Natural killer cell (primary cell): ENCODE data around the gene VAMP3. TPM values are rescaled to one million over a fixed set of nuclear protein-coding genes. Genes with fewer than 3 reads are reported as not detected.

Source experiments
- ATAC-seq, 3 donors: fragments of 150-1000 bp in 2 of 3; fragments of 200-7000 bp in 1 of 3; cut with Tn5 transposase; 1 replicate in 1 of 3; 2 replicates in 2 of 3; pipeline ENCODE4 v1.10.0; 2021; ENCODE audit warnings: mild to moderate bottlenecking in 2 of 3, moderate library complexity in 2 of 3
- DNase-seq, 2 donors: peaks; one replicate each; pipeline versions ENCODE4 v3.0.0 to v3.0.0-alpha.2; 2013 to 2021; ENCODE audit warnings: mixed read lengths in 1 of 2
- H3K27ac ChIP-seq: one replicate; pipeline ENCODE4 v1.5.1; 2013; ENCODE audit warnings: mild to moderate bottlenecking, low read length
- H3K27me3 ChIP-seq: one replicate; pipeline ENCODE4 v1.6.1; 2013; ENCODE audit warnings: low read length; ENCODE audit not compliant: control insufficient read depth, insufficient read depth
- H3K36me3 ChIP-seq: one replicate; pipeline ENCODE4 v1.6.1; 2013; ENCODE audit warnings: low read length; ENCODE audit not compliant: control insufficient read depth, insufficient read depth
- H3K4me1 ChIP-seq: one replicate; pipeline ENCODE4 v1.6.1; 2013; ENCODE audit warnings: low read length; ENCODE audit not compliant: control insufficient read depth, insufficient read depth
- H3K4me3 ChIP-seq: one replicate; pipeline ENCODE4 v1.5.1; 2013; ENCODE audit warnings: low read length
- H3K9me3 ChIP-seq: one replicate; pipeline ENCODE4 v1.6.1; 2013; ENCODE audit warnings: low read length; ENCODE audit not compliant: control insufficient read depth, insufficient read depth
- H3K27ac Mint-ChIP-seq, 2 donors: one replicate each; pipeline ENCODE4 v1.8.0; 2022; ENCODE audit warnings: mild to moderate bottlenecking in 2 of 2, mixed read lengths in 2 of 2, moderate library complexity in 1 of 2
- H3K27me3 Mint-ChIP-seq, 2 donors: one replicate each; pipeline ENCODE4 v1.8.0; 2022; ENCODE audit warnings: low read depth in 2 of 2, mixed read lengths in 2 of 2
- H3K36me3 Mint-ChIP-seq: one replicate; pipeline ENCODE4 v1.8.0; 2022; ENCODE audit warnings: mixed read lengths
- H3K4me1 Mint-ChIP-seq, 2 donors: one replicate each; pipeline ENCODE4 v1.8.0; 2022; ENCODE audit warnings: mixed read lengths in 2 of 2
- H3K4me3 Mint-ChIP-seq: one replicate; pipeline ENCODE4 v1.8.0; 2022; ENCODE audit warnings: mild to moderate bottlenecking, moderate library complexity, mixed read lengths
- H3K9me3 Mint-ChIP-seq, 2 donors: one replicate each; pipeline ENCODE4 v1.8.0; 2022; ENCODE audit warnings: mixed read lengths in 2 of 2
- CTCF ChIP-seq: fragments of 200-600 bp; IDR thresholded peaks from one replicate; pipeline ENCODE4 v1.8.0; 2022; ENCODE audit warnings: antibody characterized with exemption
- WGBS: methylation state at CpG from one replicate; pipeline ENCODE4 v1.1.7; 2013; ENCODE audit warnings: missing lambda C conversion rate; ENCODE audit not compliant: insufficient coverage; 5-methylcytosine and 5-hydroxymethylcytosine counted together
- intact Hi-C: fragments of 100-400 bp; cut with micrococcal nuclease; formaldehyde crosslinking; loops from one replicate; pipeline ENCODE4 v1.14.2; 2022
- total RNA-seq, 4 donors: library from RNA; stranded (reverse); fragments of 120-200 nt in 1 of 4; gene quantifications; one replicate each; pipeline versions ENCODE4 v1.2.3 to v1.2.4, GENCODE V29; 2013 to 2022

The VAMP3 gene
- total RNA-seq, 3 donors from 2014 or later (not counting 1 experiment from before 2014, with no cell fraction given): 86.9 to 110 (median 92.2) TPM

GRCh38 chr1:7733276-7733675, 37.8 kb upstream of the VAMP3 start:
- no peaks in the 10 kb centered on the region for H3K4me1 Mint-ChIP-seq
- no peak overlapping the region for H3K27ac Mint-ChIP-seq
- Histone ChIP-seq H3K4me3 (no peak overlapping the region), H3K9me3 (no peaks in the 10 kb centered on the region), H3K4me1 (no peaks in the 10 kb centered on the region), H3K27me3 (no peaks in the 10 kb centered on the region), H3K27ac (no peak overlapping the region), H3K36me3 (no peaks in the 10 kb centered on the region)
- DNase-seq (no peak), ATAC-seq (no peak)
- no peaks in the 10 kb centered on the region for H3K9me3 Mint-ChIP-seq
- no peak overlapping the region for H3K4me3 Mint-ChIP-seq
- peaks cover 12 to 20% of the 10 kb centered on the region in 2 donors for H3K27me3 Mint-ChIP-seq
- TF ChIP-seq CTCF: no peak
- no peaks in the 10 kb centered on the region for H3K36me3 Mint-ChIP-seq
- intact Hi-C loops: no loop called here
- no CpG with 5 or more reads among the region's 2 CpGs for WGBS

DNA sequence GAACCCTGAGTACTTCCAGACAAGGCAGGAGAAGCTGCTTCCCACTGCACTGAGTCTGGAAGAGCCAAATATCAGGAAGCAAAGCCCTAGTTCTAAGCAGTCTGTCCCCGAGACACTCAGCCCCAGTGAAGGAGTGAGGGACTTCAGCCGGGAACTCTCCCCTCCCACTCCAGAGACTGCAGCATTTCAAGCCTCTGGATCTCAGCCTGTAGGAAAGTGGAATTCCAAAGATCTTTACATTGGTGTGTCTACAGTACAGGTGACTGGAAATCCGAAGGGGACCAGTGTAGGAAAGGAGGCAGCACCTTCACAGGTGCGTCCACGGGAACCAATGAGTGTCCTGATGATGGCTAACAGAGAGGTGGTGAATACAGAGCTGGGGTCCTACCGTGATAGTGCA, 33.1 kb upstream of the VAMP3 start:
- ATAC-seq (no peak), DNase-seq (no peak)
- H3K27me3 ChIP-seq: no peaks in the 10 kb centered on the region
- no peaks in the 10 kb centered on the region for H3K9me3 Mint-ChIP-seq
- no peaks in the 10 kb centered on the region for H3K4me1 Mint-ChIP-seq
- intact Hi-C loops: no loop called here
- WGBS: 86% methylated on average over 5 of the region's 6 CpGs
- H3K4me3 ChIP-seq: no peak overlapping the region
- no peaks in the 10 kb centered on the region for H3K4me1 ChIP-seq
- H3K27ac Mint-ChIP-seq: no peak overlapping the region
- peaks cover 0 to 3% of the 10 kb centered on the region in 2 donors for H3K27me3 Mint-ChIP-seq
- H3K9me3 ChIP-seq: no peaks in the 10 kb centered on the region
- no peak overlapping the region for H3K4me3 Mint-ChIP-seq
- H3K27ac ChIP-seq: no peak overlapping the region
- no peaks in the 10 kb centered on the region for H3K36me3 Mint-ChIP-seq
- no peaks in the 10 kb centered on the region for H3K36me3 ChIP-seq
- TF ChIP-seq CTCF: no peak

DNA sequence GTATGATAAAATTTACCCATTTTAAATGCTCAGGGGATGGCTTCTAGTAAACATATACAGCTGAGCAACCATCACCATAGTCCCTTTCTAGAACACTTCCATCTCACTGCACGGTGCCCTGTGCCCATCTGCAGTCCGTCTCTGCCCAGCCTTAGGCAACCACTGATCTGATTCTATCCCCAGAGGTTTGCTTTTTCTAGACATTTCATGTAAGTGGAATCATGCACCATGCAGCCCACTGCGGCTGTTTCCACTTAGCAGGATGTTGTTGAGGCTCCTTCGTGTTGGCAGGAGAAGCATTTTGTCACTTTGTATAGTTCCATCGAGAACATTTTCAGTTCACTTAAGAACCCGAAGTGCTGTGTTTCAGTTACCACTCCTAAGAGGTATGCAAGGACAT, 27.8 kb upstream of the VAMP3 start:
- no peak overlapping the region for H3K27ac Mint-ChIP-seq
- no peak overlapping the region for H3K27ac ChIP-seq
- no peaks in the 10 kb centered on the region for H3K36me3 ChIP-seq
- no peaks in the 10 kb centered on the region for H3K9me3 ChIP-seq
- no peaks in the 10 kb centered on the region for H3K4me1 ChIP-seq
- intact Hi-C loops: no loop called here
- no peak overlapping the region for H3K4me3 ChIP-seq
- H3K9me3 Mint-ChIP-seq: no peaks in the 10 kb centered on the region
- no peaks in the 10 kb centered on the region for H3K36me3 Mint-ChIP-seq
- no peaks in the 10 kb centered on the region for H3K4me1 Mint-ChIP-seq
- H3K4me3 Mint-ChIP-seq: no peak overlapping the region
- no peak for DNase-seq
- no peak for TF ChIP-seq CTCF
- peaks cover 0 to 5% of the 10 kb centered on the region in 2 donors for H3K27me3 Mint-ChIP-seq
- no peak for ATAC-seq
- WGBS: 92% methylated on average over 6 of the region's 6 CpGs
- no peaks in the 10 kb centered on the region for H3K27me3 ChIP-seq

GRCh38 chr1:7744882-7745281, 26.2 kb upstream of the VAMP3 start:
- Histone ChIP-seq H3K27ac (no peak overlapping the region), H3K36me3 (no peaks in the 10 kb centered on the region), H3K4me1 (no peaks in the 10 kb centered on the region), H3K9me3 (no peaks in the 10 kb centered on the region), H3K27me3 (no peaks in the 10 kb centered on the region), H3K4me3 (no peak overlapping the region)
- ATAC-seq (no peak), DNase-seq (no peak)
- Mint-ChIP-seq H3K27ac (no peak overlapping the region), H3K9me3 (no peaks in the 10 kb centered on the region), H3K36me3 (no peaks in the 10 kb centered on the region), H3K4me1 (no peaks in the 10 kb centered on the region), H3K27me3 (peaks cover 0 to 5% of the 10 kb centered on the region in 2 donors), H3K4me3 (no peak overlapping the region)
- TF ChIP-seq CTCF: no peak
- 89% methylated on average over 9 of the region's 9 CpGs for WGBS
- intact Hi-C loops: no loop called here
